GM19023 (cell line): ENCODE data around the gene PLCB3.

Experiments
- ATAC-seq: cut with Tn5 transposase; IDR thresholded peaks from one replicate; pipeline ENCODE4 v1.9.1; 2021; ENCODE audit warnings: mild to moderate bottlenecking, moderate library complexity; ENCODE audit not compliant: unreplicated experiment

The PLCB3 gene

DNA sequence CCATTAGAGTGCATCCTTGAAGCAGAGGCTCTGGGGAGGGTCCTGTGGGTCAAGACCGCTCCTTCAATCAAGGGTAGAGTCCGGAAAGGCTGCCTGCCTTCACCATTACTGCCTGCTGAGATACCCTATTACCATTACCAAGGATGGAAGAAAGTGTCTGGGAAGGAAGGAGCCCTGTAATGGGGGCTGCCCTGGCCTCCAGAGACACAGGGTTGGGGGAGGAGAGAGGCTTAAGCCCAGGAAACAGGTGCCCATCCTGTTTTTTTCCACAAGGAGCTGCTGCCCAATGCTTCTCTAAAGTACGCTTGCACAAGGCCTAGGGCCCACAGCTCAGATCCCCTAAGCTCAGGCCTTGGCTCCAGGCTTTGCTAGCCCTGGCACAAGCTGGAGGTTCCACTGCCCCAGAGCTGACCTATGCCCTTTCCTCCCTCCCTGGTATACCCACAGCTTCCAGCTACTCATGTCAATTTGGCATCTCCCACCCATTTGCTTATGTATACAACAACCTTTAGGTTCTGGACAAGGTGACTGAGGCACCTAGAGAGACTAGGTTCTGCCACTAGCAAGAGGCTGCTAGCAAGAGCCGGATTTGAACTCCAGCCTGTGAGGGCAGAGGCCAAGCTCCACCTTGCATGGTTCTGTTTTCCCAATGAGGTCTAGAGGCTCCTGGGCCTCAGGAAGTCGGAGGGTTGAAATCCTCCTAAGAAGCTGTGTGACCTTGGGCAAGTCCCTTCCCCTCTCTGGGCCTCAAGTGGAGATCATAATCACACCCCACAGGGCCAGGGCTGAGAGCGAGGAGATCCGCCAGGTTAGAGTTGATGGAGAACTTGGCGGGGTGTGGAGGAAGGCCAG, 1.5 kb upstream of the PLCB3 start:
- ATAC-seq, result no peak

- ATAC-seq, result no peak
Observed at GRCh38 chr11:64250415-64251015, 815 bp upstream of the PLCB3 start.

DNA sequence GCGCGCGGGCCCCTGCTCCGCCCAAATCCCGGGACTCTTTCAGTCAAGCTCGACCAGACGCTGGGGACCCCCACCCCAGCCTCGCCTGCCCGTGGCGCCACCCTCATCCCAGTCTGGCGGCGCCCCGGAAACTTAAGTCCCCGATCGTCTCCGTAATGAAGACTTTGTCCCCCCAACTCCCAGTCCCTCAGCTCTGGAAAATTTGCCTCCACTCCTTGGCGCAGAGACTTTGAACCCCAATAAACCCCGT, 348 bp downstream of the PLCB3 start:
- no peak for ATAC-seq

- no peak for ATAC-seq
Observed at GRCh38 chr11:64252003-64252872, 908 bp downstream of the PLCB3 start.

- no peak for ATAC-seq
Observed at GRCh38 chr11:64253043-64253442, 1.7 kb downstream of the PLCB3 start.

- no peak for ATAC-seq
Observed at GRCh38 chr11:64253481-64253880, 2.2 kb downstream of the PLCB3 start.

DNA sequence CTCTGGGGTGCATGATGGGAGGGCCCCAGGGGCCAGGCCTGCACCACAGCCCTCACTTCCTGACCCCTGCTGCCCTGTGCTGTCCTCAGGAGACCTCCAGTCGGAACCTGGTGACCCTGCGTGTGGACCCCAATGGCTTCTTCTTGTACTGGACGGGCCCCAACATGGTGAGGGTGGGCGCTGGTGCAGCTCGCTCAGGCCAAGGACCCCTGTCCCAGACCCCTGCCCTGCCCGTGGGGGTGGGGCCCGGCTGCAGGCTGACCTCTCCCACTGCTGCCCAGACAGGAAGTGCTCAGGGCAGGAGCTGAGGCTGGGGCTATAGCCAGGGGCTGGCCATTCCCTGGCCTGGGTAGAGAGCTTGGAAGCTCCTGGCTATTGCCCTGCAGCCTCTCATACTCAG, 3.0 kb downstream of the PLCB3 start:
- no peak for ATAC-seq

- ATAC-seq, result no peak
Observed at GRCh38 chr11:64255135-64256128, 4.1 kb downstream of the PLCB3 start.

DNA sequence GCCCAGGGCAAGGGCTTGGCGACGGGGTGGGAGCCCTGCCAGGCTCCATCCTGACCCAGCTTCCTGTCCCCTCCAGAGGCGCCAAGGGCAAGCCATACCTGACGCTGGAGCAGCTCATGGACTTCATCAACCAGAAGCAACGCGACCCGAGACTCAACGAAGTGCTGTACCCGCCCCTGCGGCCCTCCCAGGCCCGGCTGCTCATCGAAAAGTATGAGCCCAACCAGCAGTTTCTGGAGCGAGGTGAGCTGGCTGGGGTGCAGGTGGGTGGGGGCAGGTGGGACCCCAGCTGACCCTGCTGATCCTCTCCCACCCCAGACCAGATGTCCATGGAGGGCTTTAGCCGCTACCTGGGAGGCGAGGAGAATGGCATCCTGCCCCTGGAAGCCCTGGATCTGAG, 5.0 kb downstream of the PLCB3 start:
- no peak for ATAC-seq

- no peak for ATAC-seq
Observed at GRCh38 chr11:64258356-64258755, 7.0 kb downstream of the PLCB3 start.

DNA sequence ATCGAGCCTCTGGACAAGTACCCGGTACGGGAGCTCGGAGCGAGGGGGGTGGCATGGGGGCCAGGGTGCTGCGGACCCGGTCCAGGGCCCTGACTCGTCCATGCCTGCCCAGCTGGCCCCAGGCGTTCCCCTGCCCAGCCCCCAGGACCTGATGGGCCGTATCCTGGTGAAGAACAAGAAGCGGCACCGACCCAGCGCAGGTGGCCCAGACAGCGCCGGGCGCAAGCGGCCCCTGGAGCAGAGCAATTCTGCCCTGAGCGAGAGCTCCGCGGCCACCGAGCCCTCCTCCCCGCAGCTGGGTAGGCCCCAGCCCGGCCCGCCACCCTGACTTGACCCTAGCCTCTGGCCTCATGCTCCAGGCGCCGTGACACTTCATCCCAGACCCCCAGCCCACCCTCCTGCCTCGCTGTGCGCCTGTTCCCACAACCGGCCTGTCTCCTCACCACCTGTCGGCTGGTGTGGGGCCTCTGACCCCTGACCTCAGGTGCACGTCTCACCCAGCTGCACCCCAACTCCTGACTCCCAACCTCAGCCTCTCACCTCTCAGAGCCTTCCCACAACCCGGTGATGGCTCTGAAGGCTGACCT, 7.7 kb downstream of the PLCB3 start:
- no peak for ATAC-seq

DNA sequence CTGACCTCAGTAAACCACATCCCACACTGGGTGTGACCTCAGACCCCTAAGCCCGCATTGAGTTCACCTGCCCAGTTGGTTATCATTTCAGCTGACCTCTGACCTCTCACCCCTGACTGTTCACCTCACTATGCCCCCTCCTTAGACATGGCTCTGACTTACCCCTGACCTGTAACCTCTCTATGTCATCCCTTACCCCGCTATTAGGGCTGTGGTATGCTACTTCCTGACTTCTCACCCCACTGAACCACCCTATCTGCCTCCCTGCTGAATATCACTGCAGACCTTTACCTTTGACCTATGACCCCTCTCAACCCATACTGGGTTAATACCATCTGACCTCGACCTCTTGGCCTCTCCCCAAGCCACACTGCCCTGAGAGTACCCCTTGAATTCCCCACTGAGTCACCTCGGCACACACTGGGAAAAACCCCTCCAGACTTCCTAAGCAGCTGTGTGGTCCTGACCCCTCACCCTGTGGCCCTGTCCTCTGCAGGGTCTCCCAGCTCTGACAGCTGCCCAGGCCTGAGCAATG, 8.3 kb downstream of the PLCB3 start:
- ATAC-seq, result no peak

DNA sequence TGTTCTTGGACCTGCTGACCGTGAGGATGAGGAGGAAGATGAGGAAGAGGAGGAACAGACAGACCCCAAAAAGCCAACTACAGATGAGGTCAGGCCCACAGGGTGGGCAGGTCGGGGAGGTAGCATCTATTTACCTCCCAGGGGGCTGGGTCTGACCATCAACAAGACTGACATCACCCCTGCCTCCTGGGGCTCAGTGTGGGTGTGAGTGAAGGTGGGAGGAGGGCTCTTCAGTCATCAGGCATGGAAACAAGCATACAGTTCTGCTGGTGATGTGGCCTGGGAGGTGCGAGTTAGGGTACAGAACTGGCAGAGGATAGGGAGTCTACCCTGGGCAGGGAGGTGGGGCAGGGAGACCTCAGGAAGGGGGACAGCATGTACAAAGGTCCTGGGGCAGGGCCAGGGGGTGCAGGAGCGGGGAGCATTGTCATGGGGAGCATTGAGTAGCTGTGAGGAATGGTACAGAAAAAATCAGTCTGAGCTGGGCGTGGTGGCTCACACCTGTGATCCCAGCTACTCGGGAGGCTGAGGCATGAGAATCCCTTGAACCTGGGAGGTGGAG, 8.9 kb downstream of the PLCB3 start:
- no peak for ATAC-seq

- no peak for ATAC-seq
Observed at GRCh38 chr11:64261556-64262080, 10.3 kb downstream of the PLCB3 start.

DNA sequence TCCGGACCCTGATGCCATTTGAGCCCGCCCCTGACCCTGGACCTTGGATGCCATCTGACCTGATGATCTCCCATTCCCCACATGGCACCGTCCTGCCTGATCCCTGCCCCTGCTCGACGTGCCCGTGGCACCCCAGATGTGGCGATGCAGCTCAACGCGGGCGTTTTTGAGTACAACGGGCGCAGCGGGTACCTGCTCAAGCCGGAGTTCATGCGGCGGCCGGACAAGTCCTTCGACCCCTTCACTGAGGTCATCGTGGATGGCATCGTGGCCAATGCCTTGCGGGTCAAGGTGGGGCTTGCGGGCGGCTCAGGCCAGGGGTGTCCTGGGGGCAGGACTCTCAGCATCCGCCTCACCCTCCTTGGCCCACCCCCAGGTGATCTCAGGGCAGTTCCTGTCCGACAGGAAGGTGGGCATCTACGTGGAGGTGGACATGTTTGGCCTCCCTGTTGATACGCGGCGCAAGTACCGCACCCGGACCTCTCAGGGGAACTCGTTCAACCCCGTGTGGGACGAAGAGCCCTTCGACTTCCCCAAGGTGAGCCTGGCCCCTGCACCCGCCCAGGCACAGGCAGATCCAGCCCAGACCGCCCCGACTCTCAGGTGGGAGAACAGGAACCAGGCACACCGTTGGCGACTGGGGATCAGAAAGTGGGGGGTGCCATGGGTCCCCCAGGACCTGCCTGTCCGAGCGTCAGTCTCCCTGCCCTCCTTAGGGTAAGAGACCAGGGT, 11.1 kb downstream of the PLCB3 start:
- no peak for ATAC-seq

GRCh38 chr11:64263021-64263946, 12.0 kb downstream of the PLCB3 start:
- no peak for ATAC-seq

DNA sequence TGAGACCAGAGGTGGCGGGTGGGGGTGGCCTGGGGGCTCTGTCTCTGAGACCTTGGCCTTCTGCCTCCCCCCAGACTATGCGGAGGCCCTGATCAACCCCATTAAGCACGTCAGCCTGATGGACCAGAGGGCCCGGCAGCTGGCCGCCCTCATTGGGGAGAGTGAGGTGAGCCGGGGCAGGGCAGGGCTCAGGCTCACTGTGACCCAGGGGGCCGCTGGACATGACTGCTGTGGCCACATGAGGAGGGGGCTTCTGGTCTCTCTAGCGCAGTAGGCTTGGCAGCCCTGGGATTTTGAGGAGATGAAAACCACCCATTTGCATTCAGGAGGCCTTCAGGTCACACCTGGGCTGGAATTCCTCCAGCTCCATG, 12.6 kb downstream of the PLCB3 start:
- ATAC-seq, result no peak

GRCh38 chr11:64264371-64264852, 13.1 kb downstream of the PLCB3 start:
- no peak for ATAC-seq
